Measurements from ENCODE around the gene TMEM255B.
"Not testable (repeated sequence)": the region's sequence is repeated elsewhere in the genome, so short reads cannot be mapped to it uniquely, and the experiment has no call there.

TMEM255B gene

DNA sequence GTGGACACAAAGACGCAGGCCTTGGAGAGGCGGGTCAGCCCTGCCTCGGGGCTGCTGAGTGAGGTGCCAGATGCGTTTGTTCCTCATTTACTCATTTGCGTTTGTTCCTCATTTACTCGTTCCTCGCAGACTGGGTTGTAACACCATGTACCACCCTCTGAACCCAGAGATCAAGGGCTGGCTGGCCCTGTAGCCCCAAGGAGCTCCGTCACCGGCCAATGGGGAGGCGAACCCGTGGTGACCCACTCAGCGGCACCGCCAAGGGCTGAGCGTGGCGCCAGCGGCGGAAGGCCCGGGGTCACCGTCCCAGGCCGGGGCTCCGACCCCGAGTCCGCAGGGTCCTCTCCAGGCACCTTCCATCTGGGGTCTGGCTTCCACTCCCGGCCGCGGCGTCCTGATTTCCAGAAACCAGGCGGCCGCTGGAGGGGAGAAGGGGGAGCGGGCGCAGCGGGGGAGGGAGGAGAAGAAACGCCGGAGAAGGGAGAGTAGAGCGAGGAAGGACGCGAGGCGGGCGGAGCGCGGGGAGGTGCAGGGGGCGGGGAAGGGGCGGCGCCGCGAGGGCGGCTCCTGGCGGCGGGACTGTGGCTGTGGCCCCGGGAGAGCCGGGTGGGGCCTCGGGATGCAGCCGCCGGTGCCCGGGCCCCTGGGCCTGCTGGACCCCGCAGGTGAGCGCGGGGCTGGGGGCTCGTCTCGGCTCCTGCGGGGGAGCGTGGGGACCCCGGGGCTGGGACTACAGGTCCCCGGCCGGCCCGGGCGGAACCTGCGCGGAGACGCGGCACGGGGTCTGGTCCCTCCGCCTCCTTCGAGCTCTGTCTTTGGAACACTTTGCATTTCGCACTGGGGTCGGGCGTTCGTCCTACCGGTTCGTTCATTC lies at the start of gene TMEM255B:
Gene TMEM255B, plus strand, starts transcription at position 576 of the 874 bp plus-strand sequence. Its CDS starts 44 bp downstream, at position 620.
- peak; percentile 80 for DNase-seq

DNA sequence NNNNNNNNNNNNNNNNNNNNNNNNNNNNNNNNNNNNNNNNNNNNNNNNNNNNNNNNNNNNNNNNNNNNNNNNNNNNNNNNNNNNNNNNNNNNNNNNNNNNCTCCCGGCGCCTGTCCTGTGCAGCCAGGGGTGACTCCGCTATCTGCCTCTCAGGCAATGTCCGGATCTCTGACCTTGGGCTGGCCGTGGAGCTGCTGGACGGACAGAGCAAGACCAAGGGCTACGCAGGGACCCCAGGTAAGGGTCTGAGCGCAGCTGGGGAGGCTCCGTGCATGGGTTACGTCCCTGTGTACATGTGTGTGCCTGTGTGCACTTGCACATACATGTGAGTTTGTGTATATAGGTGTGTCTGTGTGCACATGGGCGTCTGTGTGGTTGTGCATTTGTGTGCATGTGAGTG lies 36.1 kb upstream of the TMEM255B start:
- DNase-seq, result no peak

GRCh38 chr13:113723410-113724015 lies 35.5 kb upstream of the TMEM255B start:
- no peak for DNase-seq

DNA sequence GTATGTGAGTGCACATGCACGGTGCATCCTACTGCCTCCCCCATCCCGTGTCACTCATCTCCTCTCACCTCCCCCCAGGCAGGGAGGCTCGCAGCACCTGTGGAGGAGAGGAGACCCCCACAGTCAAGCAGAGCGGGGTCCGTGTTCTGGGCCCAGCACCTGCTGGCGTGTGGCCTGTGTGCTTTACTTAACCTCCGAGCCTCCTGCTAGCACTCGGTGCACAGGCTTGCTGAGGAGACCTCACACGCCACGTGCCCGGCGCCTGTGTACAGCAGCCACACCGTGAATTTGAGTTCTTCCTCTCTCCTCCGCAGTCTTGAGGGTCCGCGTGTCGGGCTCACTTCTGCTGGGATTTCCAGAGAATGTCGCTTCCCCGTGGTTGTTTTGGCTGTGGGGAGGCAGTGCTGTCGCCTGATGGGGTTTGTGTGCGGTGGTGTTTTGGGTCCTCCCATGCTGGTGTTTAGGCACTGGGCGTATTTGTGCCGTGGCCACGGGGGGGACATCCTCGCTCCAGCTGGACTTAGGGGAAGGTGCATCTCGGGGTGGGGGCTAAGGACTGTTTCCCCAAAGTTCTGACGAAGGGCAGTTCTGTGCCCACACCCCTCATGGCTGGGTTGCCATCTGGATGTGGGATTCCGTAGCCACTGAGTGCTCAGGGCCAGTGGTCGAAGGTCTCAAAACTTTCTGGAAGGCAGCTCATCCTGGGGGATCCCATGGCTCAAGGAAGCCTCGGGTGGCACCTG lies 34.8 kb upstream of the TMEM255B start:
- DNase-seq, result no peak

- peak; percentile 87 for DNase-seq
Observed at GRCh38 chr13:113724780-113725315, 34.2 kb upstream of the TMEM255B start.

DNA sequence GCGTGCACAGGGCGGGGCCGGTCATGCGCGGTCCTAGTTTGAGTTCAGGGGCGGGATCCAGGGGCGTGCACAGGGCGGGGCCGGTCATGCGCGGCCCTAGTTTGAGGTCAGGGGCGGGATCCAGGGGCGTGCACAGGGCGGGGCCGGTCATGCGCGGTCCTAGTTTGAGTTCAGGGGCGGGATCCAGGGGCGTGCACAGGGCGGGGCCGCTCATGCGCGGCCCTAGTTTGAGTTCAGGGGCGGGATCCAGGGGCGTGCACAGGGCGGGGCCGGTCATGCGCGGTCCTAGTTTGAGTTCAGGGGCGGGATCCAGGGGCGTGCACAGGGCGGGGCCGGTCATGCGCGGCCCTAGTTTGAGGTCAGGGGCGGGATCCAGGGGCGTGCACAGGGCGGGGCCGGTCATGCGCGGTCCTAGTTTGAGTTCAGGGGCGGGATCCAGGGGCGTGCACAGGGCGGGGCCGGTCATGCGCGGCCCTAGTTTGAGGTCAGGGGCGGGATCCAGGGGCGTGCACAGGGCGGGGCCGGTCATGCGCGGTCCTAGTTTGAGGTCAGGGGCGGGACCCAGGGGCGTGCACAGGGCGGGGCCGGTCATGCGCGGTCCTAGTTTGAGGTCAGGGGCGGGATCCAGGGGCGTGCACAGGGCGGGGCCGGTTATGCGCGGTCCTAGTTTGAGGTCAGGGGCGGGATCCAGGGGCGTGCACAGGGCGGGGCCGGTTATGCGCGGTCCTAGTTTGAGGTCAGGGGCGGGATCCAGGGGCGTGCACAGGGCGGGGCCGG lies 33.5 kb upstream of the TMEM255B start:
- peak; percentile 51 for DNase-seq

DNA sequence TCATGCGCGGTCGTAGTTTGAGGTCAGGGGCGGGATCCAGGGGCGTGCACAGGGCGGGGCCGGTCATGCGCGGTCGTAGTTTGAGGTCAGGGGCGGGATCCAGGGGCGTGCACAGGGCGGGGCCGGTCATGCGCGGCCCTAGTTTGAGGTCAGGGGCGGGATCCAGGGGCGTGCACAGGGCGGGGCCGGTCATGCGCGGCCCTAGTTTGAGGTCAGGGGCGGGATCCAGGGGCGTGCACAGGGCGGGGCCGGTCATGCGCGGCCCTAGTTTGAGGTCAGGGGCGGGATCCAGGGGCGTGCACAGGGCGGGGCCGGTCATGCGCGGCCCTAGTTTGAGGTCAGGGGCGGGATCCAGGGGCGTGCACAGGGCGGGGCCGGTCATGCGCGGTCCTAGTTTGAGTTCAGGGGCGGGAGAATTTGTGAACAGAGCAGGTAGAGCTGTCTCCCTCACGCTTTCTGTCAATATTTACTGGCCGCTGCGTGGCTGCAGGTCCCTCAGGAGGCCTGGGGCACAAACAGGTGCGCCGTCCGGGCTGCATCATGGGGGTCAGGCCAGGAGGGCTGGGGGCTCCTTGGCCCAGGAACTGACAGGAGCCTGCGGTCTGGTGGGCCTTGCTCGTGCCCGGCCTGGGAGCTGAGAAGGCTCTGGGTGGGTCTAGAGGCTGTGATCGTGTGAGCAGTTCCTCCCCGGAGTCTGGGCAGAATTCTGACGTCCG lies 32.8 kb upstream of the TMEM255B start:
- DNase-seq, result not testable (repeated sequence)

DNA sequence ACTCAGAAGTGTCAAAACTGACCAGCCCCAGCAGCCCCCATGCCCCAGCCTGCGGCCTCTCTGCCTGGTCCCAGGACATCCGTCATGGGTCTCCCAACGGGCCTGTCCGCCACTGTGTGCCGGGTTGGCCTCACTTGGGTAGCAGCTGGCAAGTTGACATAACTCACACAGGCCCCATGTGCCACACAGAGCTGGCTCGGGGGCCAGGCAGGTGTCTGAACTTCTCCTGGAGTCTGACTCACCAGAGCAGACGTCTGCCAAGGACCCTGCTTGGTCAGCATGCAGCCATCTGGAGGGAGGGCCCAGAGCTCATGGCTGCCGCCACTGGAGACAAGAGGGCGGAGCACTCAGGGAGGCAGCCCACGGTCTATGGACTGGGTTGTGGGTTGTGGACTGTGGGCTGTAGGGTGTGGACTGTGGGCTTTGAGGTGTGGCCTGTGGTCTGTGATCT lies 32.0 kb upstream of the TMEM255B start:
- no peak for DNase-seq

- DNase-seq, result no peak
Observed at GRCh38 chr13:113728571-113729054, 30.4 kb upstream of the TMEM255B start.

DNA sequence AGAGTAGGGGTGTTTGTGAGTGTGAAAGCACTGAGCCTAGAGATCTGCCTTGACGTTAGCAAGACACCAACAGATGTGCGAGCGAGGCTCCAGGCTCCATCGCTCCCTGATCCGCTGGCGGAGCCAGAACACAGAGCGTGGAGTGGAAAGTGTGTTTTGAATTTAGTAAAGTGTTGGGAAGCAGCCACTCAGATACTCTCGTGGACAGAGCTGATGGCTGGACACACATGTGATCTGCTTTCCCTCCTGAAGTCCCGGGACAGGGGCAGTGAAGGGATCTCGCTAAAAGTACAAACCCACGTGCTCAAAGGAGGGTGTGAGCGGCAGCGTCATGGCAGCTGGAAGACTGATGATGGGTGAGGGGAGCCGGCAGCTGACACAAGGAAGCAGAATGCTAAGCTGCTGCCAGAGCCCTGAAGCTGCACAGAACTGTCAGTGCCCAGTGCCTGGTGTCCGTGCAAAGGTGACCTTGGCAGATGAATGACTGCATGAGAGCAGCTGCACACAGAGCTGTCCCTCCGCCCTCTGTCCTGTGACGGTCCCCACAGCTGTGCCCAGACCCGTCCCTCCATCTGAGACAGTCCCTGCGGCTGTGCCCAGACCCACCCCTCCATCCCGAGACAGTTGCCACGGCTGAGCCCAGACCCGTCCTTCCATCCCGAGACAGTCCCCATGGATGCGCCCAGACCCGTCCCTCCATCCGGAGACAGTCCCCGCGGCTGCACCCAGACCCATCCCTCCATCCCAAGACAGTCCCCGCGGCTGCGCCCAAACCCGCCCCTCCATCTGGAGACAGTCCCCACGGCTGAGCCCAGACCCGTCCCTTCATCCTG lies 29.6 kb upstream of the TMEM255B start:
- DNase-seq, result no peak

GRCh38 chr13:113730258-113730691 lies 28.8 kb upstream of the TMEM255B start:
- no peak for DNase-seq

DNA sequence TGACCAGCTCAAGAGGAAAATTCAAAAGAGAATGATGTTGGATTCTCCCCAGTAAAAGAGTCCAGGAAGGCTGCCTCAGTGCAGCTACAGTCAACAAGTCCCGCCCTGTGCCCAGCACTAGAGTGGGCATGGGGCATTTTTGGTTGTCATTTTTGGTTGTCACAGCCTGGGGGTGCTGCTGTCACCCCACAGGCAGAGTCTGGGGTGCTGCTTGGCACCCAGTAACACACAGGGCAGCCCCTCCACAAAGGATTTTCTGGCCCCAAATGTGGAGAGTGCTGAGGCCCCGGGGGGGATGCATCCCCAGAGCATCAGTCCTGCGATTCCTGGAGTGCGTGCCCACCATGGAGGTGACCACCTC lies 28.2 kb upstream of the TMEM255B start:
- no peak for DNase-seq

DNA sequence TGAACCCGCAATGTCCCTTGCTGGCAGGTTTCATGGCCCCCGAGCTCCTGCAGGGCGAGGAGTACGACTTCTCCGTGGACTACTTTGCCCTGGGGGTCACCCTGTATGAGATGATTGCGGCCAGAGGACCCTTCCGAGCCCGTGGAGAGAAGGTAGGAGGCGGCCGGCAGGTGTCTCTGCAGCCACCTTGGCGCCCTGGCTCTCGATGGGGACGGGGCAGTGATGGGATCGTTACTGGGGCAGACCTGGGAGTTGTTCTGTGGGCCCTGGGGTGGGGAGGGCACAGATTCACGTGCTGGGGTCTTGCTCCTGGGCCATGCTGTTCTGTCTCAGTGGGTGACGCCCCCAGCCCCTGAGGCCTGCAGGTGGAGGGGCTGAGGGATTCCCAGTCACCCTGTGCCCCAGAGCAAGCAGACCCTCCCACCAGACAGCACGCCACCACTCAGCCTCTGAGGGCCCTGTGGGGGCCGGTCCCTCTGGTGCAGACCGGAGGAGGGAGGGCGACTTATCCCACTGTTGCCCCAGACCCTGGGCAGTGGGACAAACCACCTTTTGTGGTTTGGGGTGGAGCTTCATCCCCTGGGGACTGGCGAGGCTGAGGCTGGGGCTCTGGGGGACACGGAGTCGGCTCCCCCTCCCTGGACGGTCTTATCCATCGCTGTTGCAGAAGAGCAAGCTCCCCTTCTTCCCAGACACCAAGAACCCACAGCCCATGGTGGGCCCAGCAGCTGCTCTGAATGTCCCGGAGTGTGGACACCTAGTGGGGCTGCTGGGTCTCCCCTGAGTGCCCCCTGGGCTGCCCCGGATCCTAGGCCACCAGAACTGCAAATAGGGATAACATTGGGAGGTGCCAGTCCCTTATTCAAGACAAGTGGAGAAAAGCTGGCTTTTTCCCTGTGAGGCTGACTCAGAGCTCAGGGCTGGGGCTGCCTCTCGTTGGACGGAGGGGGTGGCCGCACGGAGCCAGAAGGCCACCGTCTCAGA lies 27.5 kb upstream of the TMEM255B start:
- DNase-seq, result no peak

GRCh38 chr13:113732176-113732960 lies 26.7 kb upstream of the TMEM255B start:
- no peak for DNase-seq

DNA sequence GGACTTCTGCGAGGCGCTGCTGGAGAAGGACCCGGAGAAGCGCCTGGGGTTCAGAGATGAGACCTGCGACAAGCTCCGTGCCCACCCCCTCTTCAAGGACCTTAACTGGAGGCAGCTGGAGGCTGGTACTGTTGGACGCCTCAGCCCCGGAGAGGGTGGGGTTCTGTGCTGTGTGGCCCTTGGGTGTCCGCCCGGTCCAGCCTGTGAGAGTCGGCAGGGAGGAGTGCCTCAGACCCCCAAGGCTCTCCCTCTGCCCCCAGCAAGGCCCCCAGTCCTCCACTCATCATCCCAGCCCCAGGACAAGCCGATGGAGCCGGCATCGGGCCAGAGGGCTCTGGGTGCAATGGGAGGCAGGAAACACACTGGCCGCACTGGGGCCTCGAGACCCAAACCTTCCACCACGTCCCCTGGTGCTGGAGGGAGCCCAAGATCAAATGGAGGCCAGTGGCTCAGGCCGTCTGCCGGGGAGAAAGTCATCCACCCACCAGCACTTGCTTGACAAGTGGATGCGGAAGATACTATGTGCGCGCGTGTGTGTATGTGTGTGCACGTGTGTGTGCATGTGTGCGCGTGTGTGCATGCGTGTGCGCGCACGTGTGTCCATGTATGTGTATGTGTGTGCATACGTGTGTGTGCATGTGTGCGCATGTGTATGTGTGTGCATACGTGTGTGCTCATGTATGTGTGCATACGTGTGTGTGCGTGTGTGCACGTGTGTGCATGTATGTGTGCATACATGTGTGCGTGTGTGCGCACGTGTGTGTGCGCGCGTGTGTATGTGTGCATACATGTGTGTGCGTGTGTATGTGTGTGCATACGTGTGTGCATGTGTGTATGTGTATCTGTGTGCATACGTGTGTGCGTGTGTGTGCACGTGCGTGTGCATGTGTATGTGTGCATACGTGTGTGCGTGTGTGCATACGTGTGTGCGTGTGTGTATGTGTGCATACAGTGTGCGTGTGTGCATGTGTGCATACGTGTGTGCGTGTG lies 25.8 kb upstream of the TMEM255B start:
- DNase-seq, result no peak

- no peak for DNase-seq
Observed at GRCh38 chr13:113734099-113734825, 24.8 kb upstream of the TMEM255B start.

DNA sequence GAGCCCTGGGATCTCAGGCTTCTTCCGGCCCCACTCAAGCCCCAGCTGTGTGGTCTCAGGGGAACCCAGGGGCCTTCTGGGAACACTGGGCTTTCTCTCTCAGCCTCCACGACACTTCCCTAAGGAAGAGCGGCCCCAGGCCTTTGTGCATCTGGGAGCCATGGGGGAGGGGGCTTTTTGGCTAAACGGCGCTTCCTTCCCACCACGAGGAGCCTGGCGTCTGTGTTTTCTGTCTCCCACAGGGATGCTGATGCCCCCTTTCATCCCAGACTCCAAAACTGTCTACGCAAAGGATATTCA lies 24.2 kb upstream of the TMEM255B start:
- no peak for DNase-seq

Measured in stimulated activated CD4-positive, alpha-beta T cell treated with anti-CD3 and anti-CD28 coated beads, Interleukin-12 subunit alpha, Interleukin-12 subunit beta, amount 100 ng/mL, for 4 hours (primary cell).